Endodermal cell (in vitro differentiated cells): ENCODE data around the gene EMILIN3. TPM values are rescaled to one million over a fixed set of nuclear protein-coding genes. Genes with fewer than 3 reads are reported as not detected.

Experiments
- DNase-seq: peaks from one replicate; pipeline ENCODE4 v3.0.0-alpha.2; 2017
- H3K27ac ChIP-seq: 2 replicates; pipeline ENCODE4 v1.5.1; 2013; ENCODE audit warnings: mild to moderate bottlenecking, low read depth, low read length, moderate library complexity
- H3K27me3 ChIP-seq: 2 replicates; pipeline ENCODE4 v1.6.1; 2013; ENCODE audit warnings: mild to moderate bottlenecking, low read length, moderate library complexity; ENCODE audit not compliant: insufficient read depth, control insufficient read depth, poor library complexity, severe bottlenecking
- H3K36me3 ChIP-seq: 2 replicates; pipeline ENCODE4 v1.7.0; 2013; ENCODE audit warnings: mild to moderate bottlenecking, low read length, moderate library complexity; ENCODE audit not compliant: control insufficient read depth, insufficient read depth
- H3K4me1 ChIP-seq: one replicate; pipeline ENCODE4 v1.7.0; 2013; ENCODE audit warnings: low read length; ENCODE audit not compliant: control insufficient read depth, insufficient read depth
- H3K4me3 ChIP-seq: 2 replicates; pipeline ENCODE4 v1.5.1; 2013; ENCODE audit warnings: mild to moderate bottlenecking, low read length, moderate library complexity
- H3K9ac ChIP-seq: 2 replicates; pipeline ENCODE4 v1.6.1; 2013; ENCODE audit warnings: mild to moderate bottlenecking, low read length, moderate library complexity; ENCODE audit not compliant: poor library complexity, severe bottlenecking; ENCODE audit errors: extremely low read depth
- H3K9me3 ChIP-seq: 2 replicates; pipeline ENCODE4 v1.6.1; 2013; ENCODE audit warnings: mild to moderate bottlenecking, low read length, moderate library complexity; ENCODE audit not compliant: control insufficient read depth
- H3K27ac Mint-ChIP-seq: 2 replicates; pipeline ENCODE4 v1.8.0; 2020; ENCODE audit warnings: mixed read lengths
- H3K27me3 Mint-ChIP-seq: 2 replicates; pipeline ENCODE4 v1.8.0; 2021; ENCODE audit warnings: mild to moderate bottlenecking, mixed read lengths; ENCODE audit not compliant: insufficient read depth
- H3K36me3 Mint-ChIP-seq: 2 replicates; pipeline ENCODE4 v1.8.0; 2020; ENCODE audit warnings: low read depth, mixed read lengths
- H3K4me1 Mint-ChIP-seq: 2 replicates; pipeline ENCODE4 v1.8.0; 2020; ENCODE audit warnings: mixed read lengths
- H3K4me3 Mint-ChIP-seq: 2 replicates; pipeline ENCODE4 v1.8.0; 2020; ENCODE audit warnings: mild to moderate bottlenecking, moderate library complexity, mixed read lengths
- H3K9me3 Mint-ChIP-seq: 2 replicates; pipeline ENCODE4 v1.8.0; 2020; ENCODE audit warnings: mild to moderate bottlenecking, mixed read lengths
- CTCF ChIP-seq: fragments of 200-600 bp; sonication (generic); conservative IDR thresholded peaks from 2 replicates; pipeline ENCODE4 v1.5.0; 2021; ENCODE audit warnings: antibody characterized with exemption, mild to moderate bottlenecking
- WGBS, 2 experiments: methylation state at CpG; one replicate each; pipeline versions ENCODE4 v1.1.5 to v1.1.7; 2013; ENCODE audit warnings: missing lambda C conversion rate in 2 of 2, mixed read lengths in 1 of 2; ENCODE audit not compliant: insufficient coverage in 1 of 2, insufficient read length in 1 of 2; 5-methylcytosine and 5-hydroxymethylcytosine counted together
- total RNA-seq, 2 donors: library from RNA; stranded (reverse); fragmentation: NEBNext Ultra II Directional in 1 of 2; extraction: Animal tissue kit (Norgen Biotek cat#: 25700) in 1 of 2; gene quantifications; 2 replicates in 1 of 2; 3 replicates in 1 of 2; pipeline ENCODE4 v1.2.1, GENCODE V29; 2021

EMILIN3 gene
- total RNA-seq, 2 donors from 2014 or later, result 5.3 to 9.6 TPM

- 69 to 71% methylated on average over 13 of the region's 13 CpGs for WGBS, 2 experiments
- no peak overlapping the region for H3K9ac ChIP-seq
- no peak overlapping the region for H3K4me3 ChIP-seq
- no peaks in the 10 kb centered on the region for H3K9me3 ChIP-seq
- H3K27ac ChIP-seq, result no peak overlapping the region
- H3K36me3 ChIP-seq, result no peaks in the 10 kb centered on the region
- Mint-ChIP-seq H3K27ac (no peak overlapping the region), H3K36me3 (no peaks in the 10 kb centered on the region), H3K9me3 (peaks cover 13% of the 10 kb centered on the region), H3K4me1 (peaks cover 6% of the 10 kb centered on the region), H3K4me3 (peak overlapping the region; percentile 54), H3K27me3 (peaks cover 57% of the 10 kb centered on the region)
- H3K4me1 ChIP-seq, result no peaks in the 10 kb centered on the region
- H3K27me3 ChIP-seq, result peaks cover 53% of the 10 kb centered on the region
- TF ChIP-seq CTCF, result no peak
- no peak for DNase-seq
Measured at GRCh38 chr20:41367393-41367695, 726 bp upstream of the EMILIN3 start.

- H3K4me3 Mint-ChIP-seq, result peak overlapping the region; percentile 41
- DNase-seq, result peak; percentile 71
- peaks cover 6% of the 10 kb centered on the region for H3K4me1 Mint-ChIP-seq
- H3K4me3 ChIP-seq, result no peak overlapping the region
- H3K4me1 ChIP-seq, result no peaks in the 10 kb centered on the region
- H3K36me3 Mint-ChIP-seq, result no peaks in the 10 kb centered on the region
- no peak for TF ChIP-seq CTCF
- H3K9me3 Mint-ChIP-seq, result peaks cover 2% of the 10 kb centered on the region
- peaks cover 53% of the 10 kb centered on the region for H3K27me3 ChIP-seq
- peaks cover 51% of the 10 kb centered on the region for H3K27me3 Mint-ChIP-seq
- H3K27ac ChIP-seq, result no peak overlapping the region
- H3K27ac Mint-ChIP-seq, result no peak overlapping the region
- H3K36me3 ChIP-seq, result no peaks in the 10 kb centered on the region
- H3K9me3 ChIP-seq, result no peaks in the 10 kb centered on the region
- WGBS, 2 experiments, result 9 to 26% methylated on average over 20 to 76 of the region's 76 CpGs
- no peak overlapping the region for H3K9ac ChIP-seq
Measured at GRCh38 chr20:41365777-41366545, 657 bp downstream of the EMILIN3 start.

GRCh38 chr20:41364967-41365765 lies 1.5 kb downstream of the EMILIN3 start:
- 84 to 93% methylated on average over 15 to 19 of the region's 19 CpGs for WGBS, 2 experiments

More at GRCh38 chr20:41364967-41365765, 1.5 kb downstream of the EMILIN3 start:
- no peaks in the 10 kb centered on the region for H3K4me1 ChIP-seq
- no peak overlapping the region for H3K9ac ChIP-seq
- H3K27ac Mint-ChIP-seq, result no peak overlapping the region
- peaks cover 50% of the 10 kb centered on the region for H3K27me3 Mint-ChIP-seq
- H3K9me3 ChIP-seq, result no peaks in the 10 kb centered on the region
- peaks cover 53% of the 10 kb centered on the region for H3K27me3 ChIP-seq
- H3K27ac ChIP-seq, result no peak overlapping the region
- DNase-seq, result no peak
- H3K4me3 ChIP-seq, result no peak overlapping the region
- no peaks in the 10 kb centered on the region for H3K9me3 Mint-ChIP-seq
- peaks cover 6% of the 10 kb centered on the region for H3K4me1 Mint-ChIP-seq
- no peaks in the 10 kb centered on the region for H3K36me3 ChIP-seq
- H3K36me3 Mint-ChIP-seq, result no peaks in the 10 kb centered on the region
- TF ChIP-seq CTCF, result no peak
- peak overlapping the region; percentile 41 for H3K4me3 Mint-ChIP-seq
